ELR (cell line): ENCODE measurements around the gene AEBP1.

Experiments
- DNase-seq: peaks from one replicate; pipeline ENCODE4 v3.0.0-alpha.2; 2015; ENCODE audit warnings: low read depth

AEBP1 gene

DNA sequence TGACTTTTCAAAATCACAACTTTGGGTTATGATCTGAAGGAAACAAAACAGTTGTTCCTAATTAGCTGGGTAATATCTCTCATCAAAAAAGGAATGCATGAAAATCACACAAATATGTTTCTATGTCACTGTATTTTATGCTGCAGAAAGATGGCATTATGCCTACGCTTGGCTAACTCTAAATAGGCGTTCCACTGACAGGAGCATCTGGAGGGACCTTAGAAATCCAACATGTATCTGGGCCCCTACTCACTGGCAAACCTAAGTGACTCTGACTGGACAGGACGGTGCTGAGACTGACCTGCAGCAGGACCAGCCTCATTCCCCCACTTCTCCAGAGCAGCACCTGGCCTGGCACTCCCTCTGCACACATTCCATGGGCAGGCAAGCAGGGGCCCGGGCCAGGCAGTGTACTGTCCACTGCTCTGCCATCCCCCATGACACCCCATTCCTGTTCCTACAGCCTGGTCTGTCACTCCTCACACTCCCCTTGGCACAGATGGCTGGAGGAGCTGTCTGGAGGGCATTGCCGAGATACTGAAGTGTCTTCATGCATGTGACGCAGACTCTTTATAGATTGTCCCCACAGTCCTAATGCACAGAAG, 39.6 kb downstream of the AEBP1 start:
- DNase-seq, result no peak

GRCh38 chr7:44144426-44144967, 40.4 kb downstream of the AEBP1 start:
- DNase-seq, result no peak

DNA sequence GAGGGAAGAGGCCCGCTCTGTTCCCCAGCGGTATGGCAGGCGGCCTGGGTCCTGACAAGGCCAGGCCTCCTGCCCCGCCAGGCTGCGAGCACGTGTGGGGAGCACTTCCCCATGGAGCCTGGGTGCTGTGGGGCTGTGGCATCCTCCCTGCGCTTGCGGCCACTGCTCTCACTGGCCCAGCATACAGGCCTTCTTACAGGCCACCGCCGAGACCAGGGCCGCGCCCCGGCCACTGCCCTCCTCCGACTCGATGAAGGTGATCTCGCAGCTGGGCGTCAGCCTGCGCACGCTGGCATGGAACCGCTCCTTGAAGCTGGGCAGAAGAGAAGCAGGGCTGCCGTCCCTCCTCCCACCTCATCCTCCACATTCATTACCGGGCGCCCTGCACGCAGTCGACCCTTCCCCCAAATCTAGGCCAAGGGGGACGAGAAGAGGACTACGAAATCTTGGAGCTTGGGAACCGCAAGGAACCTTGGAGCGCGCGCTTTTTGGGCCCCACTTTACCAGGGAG, 40.9 kb downstream of the AEBP1 start:
- no peak for DNase-seq

DNA sequence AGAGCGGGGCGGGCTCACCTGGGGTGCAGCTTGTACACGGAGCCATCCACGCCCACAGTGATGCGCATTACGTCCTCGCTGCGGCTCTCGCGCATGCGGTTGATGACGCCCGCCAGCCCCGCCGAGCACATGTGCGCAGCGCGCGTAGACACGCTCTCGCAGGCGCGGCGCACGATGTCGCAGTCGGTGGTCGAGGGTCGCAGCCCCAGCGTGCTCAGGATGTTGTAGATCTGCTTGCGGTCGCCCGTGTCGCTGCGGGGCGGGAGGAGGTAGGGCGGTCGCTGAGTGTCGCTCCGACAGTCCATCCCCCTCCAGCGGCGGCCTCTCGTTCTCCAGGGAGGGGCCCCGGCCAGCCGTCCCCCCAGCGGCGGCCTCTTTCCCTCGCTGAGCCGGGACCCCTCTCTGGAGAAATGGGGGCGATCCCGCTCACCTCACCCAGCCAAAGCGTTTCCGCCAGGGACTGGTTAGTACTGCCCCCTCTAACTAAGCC, 41.4 kb downstream of the AEBP1 start:
- no peak for DNase-seq

DNA sequence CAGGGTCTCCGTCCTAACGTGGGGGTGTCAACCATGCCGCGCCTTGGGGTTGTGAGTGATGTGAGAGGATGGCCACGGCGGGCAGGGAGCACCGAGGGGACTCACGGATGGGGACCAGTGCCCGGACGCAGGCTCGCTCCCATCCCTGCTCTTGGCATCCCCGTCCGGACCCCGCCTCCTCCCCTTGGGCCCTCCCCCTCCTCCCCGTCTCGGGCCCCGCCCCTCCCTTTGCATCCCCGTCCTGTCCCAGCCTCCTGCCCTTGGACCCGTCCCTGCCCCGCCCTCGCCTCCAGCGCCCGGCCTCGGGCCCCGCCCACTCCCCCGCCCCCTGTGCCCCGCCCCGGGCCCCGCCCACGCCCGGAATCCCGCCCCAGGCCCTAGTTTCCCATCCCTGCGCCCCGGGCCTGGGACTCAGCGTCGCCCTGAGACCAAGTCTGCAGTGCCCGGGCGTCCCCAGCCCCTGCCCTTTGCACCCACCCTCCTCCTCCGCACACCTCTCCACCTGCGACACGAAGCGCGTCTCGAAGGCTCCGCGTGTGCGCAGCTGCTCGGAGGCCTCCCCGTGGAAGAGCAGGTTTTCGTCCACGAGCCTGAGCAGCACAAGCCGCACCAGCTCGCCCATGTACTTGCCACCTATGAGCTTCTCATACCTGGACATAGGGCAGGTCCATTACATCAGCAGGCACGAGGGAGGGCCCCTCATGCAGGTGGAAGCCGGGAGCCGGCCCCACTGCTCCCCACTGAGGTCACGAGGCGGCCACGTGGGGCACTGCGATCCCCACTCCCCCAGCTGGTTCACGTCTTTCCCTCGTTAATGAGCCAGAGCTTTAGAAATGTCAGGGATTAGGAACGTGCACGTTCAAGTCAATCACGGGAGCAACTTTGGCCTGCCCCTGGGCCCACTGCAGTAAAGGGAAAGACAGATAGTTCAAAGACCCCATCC, 42.1 kb downstream of the AEBP1 start:
- DNase-seq, result peak; percentile 76

GRCh38 chr7:44147026-44147991, 43.2 kb downstream of the AEBP1 start:
- DNase-seq, result no peak

GRCh38 chr7:44148166-44148565, 44.0 kb downstream of the AEBP1 start:
- no peak for DNase-seq

DNA sequence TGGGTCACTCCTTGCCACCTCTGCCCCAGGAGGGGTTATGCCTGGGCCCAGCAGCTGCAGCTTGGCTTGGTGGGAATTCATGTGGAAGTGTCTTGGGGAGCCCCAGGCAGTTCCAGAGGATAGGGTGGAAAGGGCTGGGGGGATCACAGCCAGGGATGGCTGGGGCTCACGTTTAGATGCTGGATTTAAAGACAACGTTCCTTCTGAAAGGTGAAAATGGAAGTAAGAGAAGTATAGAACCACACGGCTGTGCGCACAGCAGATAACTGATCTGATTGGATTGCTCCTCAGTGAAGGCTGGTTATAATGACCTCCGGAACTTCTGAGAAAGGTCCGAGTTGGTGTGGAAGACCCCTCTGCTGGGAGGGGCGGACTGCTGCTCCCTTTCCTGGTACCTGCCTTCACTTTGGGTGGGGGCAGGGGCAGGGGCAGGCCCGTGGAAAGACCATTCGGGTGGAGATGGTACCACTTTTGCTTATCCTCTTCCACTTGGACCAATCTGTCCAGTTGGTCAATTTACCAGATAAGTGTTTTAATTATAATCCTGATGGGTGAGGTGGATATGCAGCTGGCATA, 44.9 kb downstream of the AEBP1 start:
- no peak for DNase-seq

- DNase-seq, result no peak
Observed at GRCh38 chr7:44149571-44150465, 45.7 kb downstream of the AEBP1 start.

DNA sequence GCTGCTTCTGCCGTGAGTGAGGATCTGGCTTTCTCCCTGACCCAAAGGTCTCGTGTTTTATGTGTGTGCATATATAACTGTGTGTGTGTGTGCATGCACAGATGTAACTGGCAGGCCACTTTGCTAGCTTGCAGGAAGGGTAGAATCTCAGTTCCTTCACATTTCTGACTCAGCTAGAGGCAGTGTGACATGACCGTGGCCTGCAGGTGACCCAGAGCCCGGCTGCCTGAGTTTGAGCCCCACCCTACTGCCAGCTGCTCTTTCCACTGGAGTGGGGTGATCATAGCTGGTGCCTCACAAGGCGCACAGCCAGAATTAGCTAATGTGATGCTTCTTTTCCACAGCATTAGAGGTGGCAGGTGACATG, 46.3 kb downstream of the AEBP1 start:
- no peak for DNase-seq

DNA sequence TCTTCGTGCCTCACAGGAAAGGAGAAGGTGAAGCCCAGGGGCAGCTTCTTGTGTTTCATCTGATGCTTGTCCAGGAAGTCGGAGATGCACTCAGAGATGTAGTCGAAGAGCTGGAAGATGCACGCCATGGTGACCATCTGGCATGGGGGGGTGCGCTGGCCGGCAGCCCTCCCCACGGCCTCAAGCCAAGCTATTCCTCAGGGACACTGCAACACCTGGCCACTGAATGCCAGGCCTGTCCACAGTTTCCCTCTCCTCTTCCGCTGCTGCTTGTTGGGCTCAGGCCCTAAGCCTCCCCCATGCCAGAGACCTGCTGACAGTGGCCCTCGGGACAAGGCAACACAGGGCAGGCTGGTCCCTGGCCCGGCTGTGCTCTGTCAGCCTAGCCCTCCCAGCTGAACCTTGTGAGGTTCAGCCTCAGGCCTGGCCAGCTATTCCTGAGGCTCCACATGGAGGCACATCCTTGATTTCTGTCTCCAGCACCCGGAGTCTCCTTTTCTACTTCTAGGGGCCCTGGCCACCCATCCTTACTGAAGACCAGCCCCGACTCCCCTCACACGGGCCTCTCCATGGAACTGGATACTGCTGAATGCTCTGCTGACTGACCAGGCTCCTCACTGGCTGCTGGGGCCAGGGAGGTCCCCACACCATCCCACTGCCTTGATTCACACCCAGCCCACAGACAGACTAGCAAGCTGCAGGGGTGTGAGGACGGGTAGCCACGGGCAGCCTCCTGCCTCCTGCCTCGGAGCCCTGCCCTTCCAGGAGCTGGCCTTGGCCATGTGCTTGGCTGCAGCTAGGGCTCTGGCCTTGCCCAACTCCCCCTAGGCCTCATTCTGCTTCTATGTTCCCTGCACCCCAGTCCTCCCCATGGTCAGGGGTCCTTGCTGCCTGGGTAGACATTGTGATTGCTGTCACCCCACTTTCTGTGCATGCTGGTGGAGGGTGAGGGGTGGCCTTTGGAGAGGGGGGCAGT, 47.1 kb downstream of the AEBP1 start:
- no peak for DNase-seq

- DNase-seq, result no peak
Observed at GRCh38 chr7:44151956-44152355, 47.8 kb downstream of the AEBP1 start.

DNA sequence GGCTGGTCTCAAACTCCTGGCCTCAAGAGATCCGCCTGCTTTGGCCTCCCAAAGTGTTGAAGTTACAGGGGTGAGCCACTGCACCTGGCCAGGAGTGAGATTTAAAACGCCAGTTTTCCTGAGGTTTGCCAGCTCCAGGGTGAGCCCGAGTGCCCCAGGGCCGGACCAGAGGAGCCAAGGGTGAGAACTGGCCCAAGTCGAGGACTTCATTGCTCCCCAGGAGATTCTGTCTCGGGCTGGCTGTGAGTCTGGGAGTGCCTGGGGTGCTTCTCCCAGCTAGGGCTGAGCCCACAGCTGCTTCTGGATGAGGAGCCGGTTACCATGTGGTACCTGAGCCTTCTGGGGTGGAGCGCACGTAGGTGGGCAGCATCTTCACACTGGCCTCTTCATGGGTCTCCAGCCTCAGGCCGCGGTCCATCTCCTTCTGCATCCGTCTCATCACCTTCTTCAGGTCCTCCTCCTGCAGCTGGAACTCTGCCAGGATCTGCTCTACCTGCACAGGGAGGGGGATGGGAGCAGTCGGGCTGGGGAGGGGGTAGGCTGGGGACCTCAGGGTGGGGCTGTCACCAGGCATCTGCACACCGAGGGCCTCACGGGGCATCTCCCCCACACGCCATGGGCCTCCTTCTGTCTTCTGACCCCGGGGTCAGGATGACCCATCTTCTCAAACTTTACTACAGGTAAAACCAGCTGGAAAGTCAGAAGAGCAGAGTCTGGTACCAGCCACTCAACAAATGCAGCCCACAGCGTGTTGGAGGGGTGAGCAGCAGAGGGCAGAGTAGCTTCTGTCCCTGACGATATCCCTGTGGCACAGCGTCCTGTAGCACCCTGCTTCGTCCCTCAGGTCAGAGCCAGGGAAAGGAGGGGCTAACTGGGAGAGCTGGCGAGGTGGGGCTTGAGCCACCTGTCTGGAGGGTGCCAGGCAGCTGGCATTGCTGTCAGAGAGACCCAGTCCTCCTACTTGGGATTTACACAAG, 49.1 kb downstream of the AEBP1 start:
- no peak for DNase-seq

DNA sequence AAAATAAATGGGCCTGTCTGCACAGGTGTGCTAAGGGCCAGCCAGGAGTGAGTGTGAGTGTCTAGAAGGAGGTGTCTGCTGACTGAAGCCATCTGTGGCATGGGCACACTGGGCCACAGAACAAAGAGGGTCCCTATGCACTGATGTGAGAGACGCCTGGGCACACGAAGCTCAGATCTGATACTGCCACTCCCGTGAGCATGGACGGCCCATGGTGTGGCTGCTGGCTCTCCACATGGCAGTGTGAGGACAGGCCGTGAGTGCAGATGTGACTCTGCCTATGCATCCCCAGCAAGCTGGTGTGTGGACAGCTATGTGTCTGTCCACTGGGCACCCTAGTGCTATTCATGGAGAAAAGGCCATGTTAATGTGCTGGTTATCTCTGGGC, 49.8 kb downstream of the AEBP1 start:
- DNase-seq, result no peak

DNA sequence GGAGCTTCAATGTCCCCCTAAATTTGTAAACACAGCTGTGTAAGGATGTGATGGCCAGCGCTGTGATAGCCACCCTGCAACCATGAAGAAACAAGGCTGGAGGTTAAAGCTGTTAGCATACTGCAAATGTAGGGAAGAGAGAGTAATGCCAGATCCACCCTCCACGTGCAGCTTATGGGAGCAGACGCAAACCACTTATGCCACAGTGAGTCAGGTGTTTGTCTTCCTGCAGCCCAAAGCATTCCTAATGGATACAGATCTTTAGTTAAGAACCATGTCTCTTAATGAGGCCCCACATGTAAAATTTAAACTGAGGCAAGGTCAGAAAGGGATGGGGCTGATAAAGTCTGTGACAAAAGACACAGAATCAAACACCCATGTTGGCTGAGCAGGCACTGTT, 50.6 kb downstream of the AEBP1 start:
- DNase-seq, result peak; percentile 56

DNA sequence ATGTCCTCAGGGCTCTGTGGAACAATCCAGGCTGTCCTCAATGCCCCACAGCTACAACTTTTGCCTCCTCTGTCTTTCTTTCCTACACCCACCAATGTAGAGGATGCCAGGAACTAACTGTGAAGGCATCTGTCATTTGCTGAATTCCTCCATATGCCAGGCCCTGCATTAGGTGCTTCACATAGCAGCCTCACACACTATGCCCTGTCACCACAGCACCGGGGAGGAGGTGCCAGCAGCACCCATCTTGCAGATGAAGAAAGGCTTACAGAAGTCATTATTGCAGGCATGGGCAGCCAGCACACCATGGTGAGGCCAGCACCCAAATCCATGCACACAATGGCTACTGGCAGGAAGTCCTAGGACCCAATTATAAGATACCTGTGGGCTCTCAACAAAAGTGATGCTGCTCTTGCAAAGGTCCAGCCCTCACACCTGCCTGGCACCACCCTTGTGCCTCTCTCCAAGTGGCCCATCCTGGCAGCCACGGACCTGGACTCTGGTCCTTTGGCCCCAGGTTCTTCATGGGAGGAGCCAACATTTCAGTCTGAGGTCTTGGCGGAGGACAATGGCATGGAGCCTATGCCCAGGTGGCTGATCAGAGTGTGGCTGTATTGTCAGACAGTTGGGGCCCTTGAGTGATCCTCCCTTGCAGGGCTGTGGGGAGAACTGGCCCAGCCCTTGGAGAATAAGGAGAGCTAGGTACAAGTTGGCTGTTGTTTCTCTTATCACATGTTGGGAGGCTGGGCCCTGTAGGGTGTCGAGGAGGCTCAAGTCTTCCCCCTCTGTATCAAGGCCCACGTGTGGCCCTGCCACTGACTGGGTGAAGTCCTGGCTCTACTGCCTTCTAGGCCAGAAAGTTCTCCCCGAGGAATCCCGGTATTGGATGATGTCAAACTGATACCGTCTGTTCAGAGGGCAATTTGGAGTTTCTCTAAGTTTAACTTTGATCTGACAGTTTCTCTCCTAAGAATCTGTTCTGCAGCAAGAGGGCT, 51.3 kb downstream of the AEBP1 start:
- no peak for DNase-seq
